PC-9 (cell line): ENCODE measurements around the gene PCNA.

ENCODE experiments used
- EZH2 ChIP-seq: fragments of 200-600 bp; sonication (generic); IDR thresholded peaks from 2 replicates; pipeline ENCODE4 v1.8.0; 2017; ENCODE audit warnings: antibody characterized with exemption, low read depth
- TF ChIP-seq, protein P1 (sequence below): fragments of 200-600 bp; sonication (generic); conservative IDR thresholded peaks from 2 replicates; pipeline ENCODE4 v1.6.1; 2017; ENCODE audit warnings: mixed run types, antibody characterized with exemption, mild to moderate bottlenecking, moderate library complexity

DNA sequence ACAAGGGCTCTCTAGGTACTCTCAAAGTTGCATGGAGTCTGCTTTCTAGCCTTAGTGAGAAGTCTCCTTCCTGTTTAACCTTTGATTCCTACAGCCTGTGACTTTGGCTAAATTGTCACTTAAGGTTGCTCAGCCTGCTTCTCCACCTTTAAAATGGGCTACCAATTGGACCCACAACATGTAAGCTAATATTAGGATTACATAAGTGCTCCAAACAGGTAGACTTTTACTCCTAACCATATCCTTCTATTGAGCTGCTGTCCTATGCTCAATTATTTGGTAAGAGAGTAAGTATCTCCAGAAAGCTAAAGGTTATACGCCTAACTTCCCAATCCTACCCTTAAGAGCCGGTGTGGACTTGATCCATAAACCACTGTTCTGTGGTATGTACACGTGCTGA lies 2.9 kb downstream of the PCNA start:
- TF ChIP-seq, protein P1, sequence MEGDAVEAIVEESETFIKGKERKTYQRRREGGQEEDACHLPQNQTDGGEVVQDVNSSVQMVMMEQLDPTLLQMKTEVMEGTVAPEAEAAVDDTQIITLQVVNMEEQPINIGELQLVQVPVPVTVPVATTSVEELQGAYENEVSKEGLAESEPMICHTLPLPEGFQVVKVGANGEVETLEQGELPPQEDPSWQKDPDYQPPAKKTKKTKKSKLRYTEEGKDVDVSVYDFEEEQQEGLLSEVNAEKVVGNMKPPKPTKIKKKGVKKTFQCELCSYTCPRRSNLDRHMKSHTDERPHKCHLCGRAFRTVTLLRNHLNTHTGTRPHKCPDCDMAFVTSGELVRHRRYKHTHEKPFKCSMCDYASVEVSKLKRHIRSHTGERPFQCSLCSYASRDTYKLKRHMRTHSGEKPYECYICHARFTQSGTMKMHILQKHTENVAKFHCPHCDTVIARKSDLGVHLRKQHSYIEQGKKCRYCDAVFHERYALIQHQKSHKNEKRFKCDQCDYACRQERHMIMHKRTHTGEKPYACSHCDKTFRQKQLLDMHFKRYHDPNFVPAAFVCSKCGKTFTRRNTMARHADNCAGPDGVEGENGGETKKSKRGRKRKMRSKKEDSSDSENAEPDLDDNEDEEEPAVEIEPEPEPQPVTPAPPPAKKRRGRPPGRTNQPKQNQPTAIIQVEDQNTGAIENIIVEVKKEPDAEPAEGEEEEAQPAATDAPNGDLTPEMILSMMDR, result no peak
- no peak for TF ChIP-seq EZH2
